DND-41 (cell line): ENCODE measurements around the gene CDC42BPG.

Experiments
- ATAC-seq: fragments of 200-7000 bp; cut with Tn5 transposase; 3 replicates; pipeline ENCODE4 v1.9.1; 2021; ENCODE audit warnings: low read depth; ENCODE audit not compliant: insufficient read depth
- DNase-seq: peaks from one replicate; pipeline ENCODE4 v3.0.0-alpha.2; 2020
- H2AFZ ChIP-seq: 2 replicates; pipeline ENCODE4 v1.6.0; 2012; ENCODE audit warnings: low read depth, low read length
- H3K27ac ChIP-seq: 2 replicates; pipeline ENCODE4 v1.5.1; 2012; ENCODE audit warnings: low read length, inconsistent platforms
- H3K27me3 ChIP-seq: fragments of 200-600 bp; sonication (generic); 2 replicates; pipeline ENCODE4 v1.6.0; 2012; ENCODE audit warnings: low read length, mild to moderate bottlenecking, inconsistent platforms; ENCODE audit not compliant: insufficient read depth, poor library complexity
- H3K36me3 ChIP-seq: 2 replicates; pipeline ENCODE4 v1.5.1; 2012; ENCODE audit warnings: low read length, inconsistent platforms; ENCODE audit not compliant: insufficient read depth
- H3K4me1 ChIP-seq: 2 replicates; pipeline ENCODE4 v1.5.1; 2012; ENCODE audit warnings: mild to moderate bottlenecking, low read length; ENCODE audit not compliant: insufficient read depth
- H3K4me2 ChIP-seq: 2 replicates; pipeline ENCODE4 v1.6.0; 2012; ENCODE audit warnings: mild to moderate bottlenecking, moderate library complexity, low read length, inconsistent platforms; ENCODE audit not compliant: insufficient read depth
- H3K4me3 ChIP-seq, 2 experiments: fragments of 200-600 bp in 1 of 2; shearing (Covaris generic) in 1 of 2; 2 replicates each; pipeline ENCODE4 v1.5.1; 2012 to 2016; ENCODE audit warnings: inconsistent platforms in 2 of 2, low read length in 2 of 2, mild to moderate bottlenecking in 2 of 2, low read depth in 1 of 2, moderate library complexity in 1 of 2
- H3K79me2 ChIP-seq: 2 replicates; pipeline ENCODE4 v1.6.0; 2012; ENCODE audit warnings: low read length, inconsistent platforms; ENCODE audit not compliant: insufficient read depth
- H3K9ac ChIP-seq: 2 replicates; pipeline ENCODE4 v1.6.0; 2012; ENCODE audit warnings: low read depth, mild to moderate bottlenecking, inconsistent platforms, low read length, moderate library complexity
- H3K9me3 ChIP-seq: 2 replicates; pipeline ENCODE4 v1.5.1; 2012; ENCODE audit warnings: low read length, moderate library complexity, mild to moderate bottlenecking, inconsistent platforms; ENCODE audit not compliant: insufficient read depth, severe bottlenecking
- H4K20me1 ChIP-seq: 2 replicates; pipeline ENCODE4 v1.6.0; 2012; ENCODE audit warnings: low read length; ENCODE audit not compliant: insufficient read depth
- EZH2 ChIP-seq: IDR thresholded peaks from 3 replicates; pipeline ENCODE4 v1.6.1; 2012; ENCODE audit warnings: borderline replicate concordance, low read depth, mild to moderate bottlenecking, moderate library complexity, low read length, inconsistent platforms; ENCODE audit not compliant: severe bottlenecking
- TF ChIP-seq, protein P1 (sequence below): IDR thresholded peaks from 2 replicates; pipeline ENCODE4 v1.5.1; 2012; ENCODE audit warnings: borderline replicate concordance, low read length, moderate library complexity, mild to moderate bottlenecking; ENCODE audit not compliant: poor library complexity, severe bottlenecking; ENCODE audit errors: extremely low read depth

CDC42BPG gene

DNA sequence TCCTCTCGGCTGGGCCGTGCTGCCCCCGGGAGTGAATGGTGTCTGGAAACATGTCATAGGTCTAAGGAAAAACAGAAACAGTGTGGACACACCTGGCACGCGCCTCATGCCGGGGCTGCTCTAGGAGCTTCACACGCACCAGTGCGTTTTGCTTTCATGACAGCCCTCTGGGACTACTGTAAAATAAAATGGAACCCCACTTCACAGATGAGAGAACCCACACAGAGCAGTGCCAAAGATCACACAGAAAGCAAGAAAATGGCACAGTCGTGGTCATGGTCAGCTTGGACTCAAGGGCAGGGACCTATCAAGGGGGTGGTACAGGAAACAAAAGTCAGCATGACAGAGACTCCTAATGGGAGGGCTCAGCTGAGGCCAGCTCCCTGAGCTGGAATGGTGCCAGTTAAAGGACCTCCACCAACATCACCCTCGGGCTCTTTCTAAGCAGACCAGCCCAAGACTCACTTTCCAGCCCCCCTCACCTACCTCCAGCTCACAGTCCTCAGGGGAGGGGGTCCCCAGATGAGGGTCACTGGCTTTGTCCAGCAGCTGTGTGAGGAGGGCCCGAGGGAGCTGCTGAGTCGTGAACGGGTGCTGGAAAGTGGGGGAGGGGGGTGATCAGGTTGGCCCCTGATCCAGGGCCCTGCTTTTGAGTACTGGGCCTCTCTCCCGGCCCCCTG is 44.7 kb downstream of the CDC42BPG start:
- Histone ChIP-seq H3K79me2 (no peaks in the 10 kb centered on the region), H3K4me3 (no peak overlapping the region), H3K4me2 (no peak overlapping the region), H3K9ac (no peak overlapping the region), H3K36me3 (peaks cover 12% of the 10 kb centered on the region), H3K27ac (no peak overlapping the region), H4K20me1 (no peaks in the 10 kb centered on the region), H3K9me3 (no peaks in the 10 kb centered on the region), H2AFZ (no peak overlapping the region), H3K4me1 (peaks cover 27% of the 10 kb centered on the region), H3K27me3 (no peaks in the 10 kb centered on the region)
- ATAC-seq (no peak), DNase-seq (no peak)
- no peak for TF ChIP-seq EZH2
- TF ChIP-seq, protein P1, sequence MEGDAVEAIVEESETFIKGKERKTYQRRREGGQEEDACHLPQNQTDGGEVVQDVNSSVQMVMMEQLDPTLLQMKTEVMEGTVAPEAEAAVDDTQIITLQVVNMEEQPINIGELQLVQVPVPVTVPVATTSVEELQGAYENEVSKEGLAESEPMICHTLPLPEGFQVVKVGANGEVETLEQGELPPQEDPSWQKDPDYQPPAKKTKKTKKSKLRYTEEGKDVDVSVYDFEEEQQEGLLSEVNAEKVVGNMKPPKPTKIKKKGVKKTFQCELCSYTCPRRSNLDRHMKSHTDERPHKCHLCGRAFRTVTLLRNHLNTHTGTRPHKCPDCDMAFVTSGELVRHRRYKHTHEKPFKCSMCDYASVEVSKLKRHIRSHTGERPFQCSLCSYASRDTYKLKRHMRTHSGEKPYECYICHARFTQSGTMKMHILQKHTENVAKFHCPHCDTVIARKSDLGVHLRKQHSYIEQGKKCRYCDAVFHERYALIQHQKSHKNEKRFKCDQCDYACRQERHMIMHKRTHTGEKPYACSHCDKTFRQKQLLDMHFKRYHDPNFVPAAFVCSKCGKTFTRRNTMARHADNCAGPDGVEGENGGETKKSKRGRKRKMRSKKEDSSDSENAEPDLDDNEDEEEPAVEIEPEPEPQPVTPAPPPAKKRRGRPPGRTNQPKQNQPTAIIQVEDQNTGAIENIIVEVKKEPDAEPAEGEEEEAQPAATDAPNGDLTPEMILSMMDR: no peak

DNA sequence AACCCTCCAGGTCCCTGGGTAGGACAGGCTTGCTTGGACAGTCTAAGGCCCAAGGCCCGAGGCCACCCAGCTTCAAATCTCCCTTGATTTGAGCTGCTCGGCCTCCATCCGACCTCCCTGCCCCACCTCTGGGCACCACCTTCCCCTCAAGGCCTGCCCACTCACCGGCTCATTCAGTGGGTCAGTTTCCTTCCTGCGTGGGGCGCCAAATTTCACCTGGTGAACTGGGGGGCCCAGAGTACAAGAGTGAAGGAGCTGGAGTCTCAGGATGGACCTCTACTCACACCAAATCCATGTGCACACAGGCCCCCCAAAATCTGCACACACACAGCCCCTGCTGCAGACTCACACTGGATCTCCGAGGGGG is 45.2 kb downstream of the CDC42BPG start:
- no peak for DNase-seq
- no peak overlapping the region for H2AFZ ChIP-seq
- H3K4me2 ChIP-seq: no peak overlapping the region
- H3K4me1 ChIP-seq: peaks cover 22% of the 10 kb centered on the region
- H3K27ac ChIP-seq: no peak overlapping the region
- ATAC-seq: no peak
- H4K20me1 ChIP-seq: no peaks in the 10 kb centered on the region
- no peak overlapping the region for H3K4me3 ChIP-seq
- H3K27me3 ChIP-seq: no peaks in the 10 kb centered on the region
- H3K36me3 ChIP-seq: peaks cover 10% of the 10 kb centered on the region
- H3K9me3 ChIP-seq: no peaks in the 10 kb centered on the region
- TF ChIP-seq, protein P1: no peak
- no peak for TF ChIP-seq EZH2
- no peaks in the 10 kb centered on the region for H3K79me2 ChIP-seq
- H3K9ac ChIP-seq: no peak overlapping the region

DNA sequence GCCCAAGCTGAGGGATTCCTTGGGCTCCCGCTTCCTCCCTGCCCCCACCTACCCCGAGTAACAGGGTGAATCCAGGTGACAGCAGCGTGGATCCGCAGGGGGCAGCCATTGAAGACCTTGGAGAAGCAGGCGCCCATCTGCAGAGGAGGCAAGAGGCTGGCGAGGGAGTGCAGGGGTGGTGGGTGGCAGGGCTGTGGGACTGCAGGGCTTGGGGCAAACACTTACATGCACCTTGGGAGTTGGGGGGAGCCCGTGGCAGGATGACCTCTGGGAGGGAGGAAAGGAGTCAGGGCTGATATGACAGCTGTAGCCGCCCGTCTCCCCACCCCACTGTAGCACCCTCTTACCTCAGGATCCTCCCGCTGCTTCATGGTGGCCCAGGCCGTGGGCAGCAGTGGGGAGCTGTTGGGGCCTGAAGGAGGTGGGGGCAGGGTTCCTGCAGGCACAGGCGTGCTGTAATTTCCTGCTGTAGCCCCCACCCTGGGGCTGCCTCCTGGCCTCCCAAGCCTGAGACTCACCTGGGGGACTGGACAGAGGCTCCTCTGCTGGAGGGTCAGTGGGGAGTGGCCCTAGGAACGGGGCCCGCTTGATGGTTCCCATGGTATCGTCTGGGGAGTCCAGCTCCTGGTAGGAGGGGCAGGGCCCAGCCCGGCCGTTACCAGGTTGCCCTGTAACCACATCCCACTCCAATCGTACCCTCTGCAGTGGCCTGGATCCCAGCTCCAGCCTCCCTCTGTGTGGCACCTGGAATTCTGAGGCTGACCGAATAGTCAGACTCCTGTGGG is 47.5 kb downstream of the CDC42BPG start:
- Histone ChIP-seq H3K9me3 (no peaks in the 10 kb centered on the region), H3K4me2 (no peak overlapping the region), H3K27ac (no peak overlapping the region), H4K20me1 (no peaks in the 10 kb centered on the region), H3K79me2 (no peaks in the 10 kb centered on the region), H3K9ac (no peak overlapping the region), H3K36me3 (peaks cover 10% of the 10 kb centered on the region), H3K27me3 (no peaks in the 10 kb centered on the region), H2AFZ (no peak overlapping the region), H3K4me3 (no peak overlapping the region), H3K4me1 (peaks cover 3% of the 10 kb centered on the region)
- TF ChIP-seq EZH2: no peak
- TF ChIP-seq, protein P1: no peak
- ATAC-seq: no peak
- DNase-seq: no peak
